ENCODE measurements around the gene DLG3.
"Not testable (repeated sequence)": the region's sequence is repeated elsewhere in the genome, so short reads cannot be mapped to it uniquely, and the experiment has no call there.

DLG3 gene

GRCh38 chrX:70444326-70444945 is at the start of gene DLG3:
Gene DLG3 (plus strand): TSS chrX:70444835. CDS start chrX:70445202, 367 bp downstream.
- Histone ChIP-seq H3K4me2 (peak within 1 kb of the TSS; percentile 25; the same call in 1 of the 2 replicates), H3K9ac (no peak within 1 kb of the TSS)

GRCh38 chrX:70398899-70399298 is 45.7 kb upstream of the DLG3 start:
- Histone ChIP-seq H3K4me1 (ENCODE audit: low read depth, poor library complexity, severe bottlenecking) (peaks cover 11% of the 10 kb centered on the region), H3K4me3 (IDR thresholded peaks at IDR 0.05; ENCODE audit: insufficient read depth, low read depth, low read length) (no peak overlapping the region), H4K20me1 (ENCODE audit: insufficient read depth) (no peaks in the 10 kb centered on the region), H3K79me2 (ENCODE audit: insufficient read depth, low read depth) (no peaks in the 10 kb centered on the region), H3K27me3 (ENCODE audit: insufficient read depth, low read depth) (no peaks in the 10 kb centered on the region), H3K4me2 (no peak overlapping the region; the same call in 1 of the 2 replicates), H3K36me3 (ENCODE audit: insufficient read depth) (no peaks in the 10 kb centered on the region), H3K9ac (no peak overlapping the region), H2AFZ (ENCODE audit: low read depth) (no peak overlapping the region), H3K27ac (no peak overlapping the region)
- TF ChIP-seq, protein P1, sequence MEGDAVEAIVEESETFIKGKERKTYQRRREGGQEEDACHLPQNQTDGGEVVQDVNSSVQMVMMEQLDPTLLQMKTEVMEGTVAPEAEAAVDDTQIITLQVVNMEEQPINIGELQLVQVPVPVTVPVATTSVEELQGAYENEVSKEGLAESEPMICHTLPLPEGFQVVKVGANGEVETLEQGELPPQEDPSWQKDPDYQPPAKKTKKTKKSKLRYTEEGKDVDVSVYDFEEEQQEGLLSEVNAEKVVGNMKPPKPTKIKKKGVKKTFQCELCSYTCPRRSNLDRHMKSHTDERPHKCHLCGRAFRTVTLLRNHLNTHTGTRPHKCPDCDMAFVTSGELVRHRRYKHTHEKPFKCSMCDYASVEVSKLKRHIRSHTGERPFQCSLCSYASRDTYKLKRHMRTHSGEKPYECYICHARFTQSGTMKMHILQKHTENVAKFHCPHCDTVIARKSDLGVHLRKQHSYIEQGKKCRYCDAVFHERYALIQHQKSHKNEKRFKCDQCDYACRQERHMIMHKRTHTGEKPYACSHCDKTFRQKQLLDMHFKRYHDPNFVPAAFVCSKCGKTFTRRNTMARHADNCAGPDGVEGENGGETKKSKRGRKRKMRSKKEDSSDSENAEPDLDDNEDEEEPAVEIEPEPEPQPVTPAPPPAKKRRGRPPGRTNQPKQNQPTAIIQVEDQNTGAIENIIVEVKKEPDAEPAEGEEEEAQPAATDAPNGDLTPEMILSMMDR (conservative IDR thresholded peaks at IDR 0.05; ENCODE audit: low read depth, low read length) = no peak

More at GRCh38 chrX:70444326-70444945, at the start of gene DLG3:
- H4K20me1 ChIP-seq (ENCODE audit: insufficient read depth) = no peaks in the 10 kb centered on the region
- H3K4me3 ChIP-seq (IDR thresholded peaks at IDR 0.05; ENCODE audit: insufficient read depth, low read depth, low read length) = no peak within 1 kb of the TSS
- H3K36me3 ChIP-seq (ENCODE audit: insufficient read depth) = no peaks in the 10 kb centered on the region
- H2AFZ ChIP-seq (ENCODE audit: low read depth) = peak within 1 kb of the TSS; percentile 38
- no peaks in the 10 kb centered on the region for H3K27me3 ChIP-seq (ENCODE audit: insufficient read depth, low read depth)
- TF ChIP-seq, protein P1 (conservative IDR thresholded peaks at IDR 0.05; ENCODE audit: low read depth, low read length) = no peak
- H3K4me1 ChIP-seq (ENCODE audit: low read depth, poor library complexity, severe bottlenecking) = peaks cover 9% of the 10 kb centered on the region
- no peaks in the 10 kb centered on the region for H3K79me2 ChIP-seq (ENCODE audit: insufficient read depth, low read depth)
- H3K27ac ChIP-seq = no peak within 1 kb of the TSS

DNA sequence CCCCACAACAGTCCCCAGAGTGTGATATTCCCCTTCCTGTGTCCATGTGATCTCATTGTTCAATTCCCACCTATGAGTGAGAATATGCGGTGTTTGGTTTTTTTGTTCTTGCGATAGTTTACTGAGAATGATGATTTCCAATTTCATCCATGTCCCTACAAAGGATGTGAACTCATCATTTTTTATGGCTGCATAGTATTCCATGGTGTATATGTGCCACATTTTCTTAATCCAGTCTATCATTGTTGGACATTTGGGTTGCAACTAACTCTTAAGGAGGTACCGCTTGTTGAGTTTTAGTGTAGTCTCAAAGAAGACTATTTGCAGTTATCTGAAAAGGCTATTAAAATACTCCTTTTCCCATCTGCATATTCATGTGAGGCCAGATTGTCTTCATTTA is 44.5 kb upstream of the DLG3 start:
- H3K27ac ChIP-seq; H3K36me3 ChIP-seq (ENCODE audit: insufficient read depth); H3K4me3 ChIP-seq (IDR thresholded peaks at IDR 0.05; ENCODE audit: insufficient read depth, low read depth, low read length); H3K9ac ChIP-seq; H3K79me2 ChIP-seq (ENCODE audit: insufficient read depth, low read depth); H4K20me1 ChIP-seq (ENCODE audit: insufficient read depth); H3K27me3 ChIP-seq (ENCODE audit: insufficient read depth, low read depth); H3K4me2 ChIP-seq; H2AFZ ChIP-seq (ENCODE audit: low read depth): not testable (repeated sequence)
- H3K4me1 ChIP-seq (ENCODE audit: low read depth, poor library complexity, severe bottlenecking) = peaks cover 11% of the 10 kb centered on the region

- H3K27me3 ChIP-seq (ENCODE audit: insufficient read depth, low read depth) = no peaks in the 10 kb centered on the region
- no peak overlapping the region for H3K4me2 ChIP-seq
- no peak overlapping the region for H3K9ac ChIP-seq
- no peaks in the 10 kb centered on the region for H3K36me3 ChIP-seq (ENCODE audit: insufficient read depth)
- H4K20me1 ChIP-seq (ENCODE audit: insufficient read depth) = no peaks in the 10 kb centered on the region
- TF ChIP-seq, protein P1 (conservative IDR thresholded peaks at IDR 0.05; ENCODE audit: low read depth, low read length) = no peak
- no peak overlapping the region for H3K27ac ChIP-seq
- no peak overlapping the region for H2AFZ ChIP-seq (ENCODE audit: low read depth)
- no peaks in the 10 kb centered on the region for H3K79me2 ChIP-seq (ENCODE audit: insufficient read depth, low read depth)
- H3K4me1 ChIP-seq (ENCODE audit: low read depth, poor library complexity, severe bottlenecking) = peaks cover 11% of the 10 kb centered on the region
- H3K4me3 ChIP-seq (IDR thresholded peaks at IDR 0.05; ENCODE audit: insufficient read depth, low read depth, low read length) = no peak overlapping the region
Observed at GRCh38 chrX:70402721-70403120, 41.9 kb upstream of the DLG3 start.

- Histone ChIP-seq H3K4me1 (ENCODE audit: low read depth, poor library complexity, severe bottlenecking) (no peaks in the 10 kb centered on the region), H3K4me2 (no peak overlapping the region), H3K27me3 (ENCODE audit: insufficient read depth, low read depth) (no peaks in the 10 kb centered on the region), H3K79me2 (ENCODE audit: insufficient read depth, low read depth) (no peaks in the 10 kb centered on the region), H4K20me1 (ENCODE audit: insufficient read depth) (no peaks in the 10 kb centered on the region), H3K4me3 (IDR thresholded peaks at IDR 0.05; ENCODE audit: insufficient read depth, low read depth, low read length) (no peak overlapping the region), H3K9ac (no peak overlapping the region), H3K27ac (no peak overlapping the region), H3K36me3 (ENCODE audit: insufficient read depth) (no peaks in the 10 kb centered on the region), H2AFZ (ENCODE audit: low read depth) (no peak overlapping the region)
- TF ChIP-seq, protein P1 (conservative IDR thresholded peaks at IDR 0.05; ENCODE audit: low read depth, low read length) = no peak
Observed at GRCh38 chrX:70405003-70405402, 39.6 kb upstream of the DLG3 start.

All from KMS-11 (cell line).